Endothelial cell of umbilical vein (primary cell): ENCODE measurements around the gene DPP10. TPM values are rescaled to one million over a fixed set of nuclear protein-coding genes. Genes with fewer than 3 reads are reported as not detected.

ENCODE experiments used
- BruUV-seq: library from RNA; stranded (reverse); fragments of 400-500 nt; replicated peaks from 2 replicates; lab custom pipeline; 2021; lab: Mats Ljungman, UMichigan
- CTCF ChIA-PET: fragments of 300-600, 350-600 bp; sonication (Branson Sonifier 250); formaldehyde crosslinking; loops from one replicate; lab custom pipeline; 2021; ENCODE audit warnings: antibody characterized with exemption, inconsistent platforms; lab: Charles Lee
- POLR2A ChIA-PET: fragments of 300-600, 350-600 bp; sonication (Branson Sonifier 250); formaldehyde crosslinking; loops from one replicate; lab custom pipeline; 2021; ENCODE audit warnings: antibody characterized with exemption, inconsistent platforms; lab: Charles Lee
- DNase-seq: peaks from one replicate; pipeline ENCODE4 v3.0.0-alpha.2; 2011; ENCODE audit warnings: low read depth, low spot score
- FAIRE-seq: peaks from 2 replicates; lab custom pipeline; 2011; peaks lifted over from hg19 to GRCh38; lab: Jason Lieb, UNC
- H2AFZ ChIP-seq: 2 replicates; pipeline ENCODE4 v1.6.0; 2012; ENCODE audit warnings: low read depth, low read length, control low read depth, inconsistent platforms
- H3K27ac ChIP-seq: 2 replicates; pipeline ENCODE4 v1.5.1; 2011; ENCODE audit warnings: low read depth, mild to moderate bottlenecking, control low read depth, low read length, moderate library complexity; ENCODE audit not compliant: insufficient read depth
- H3K27me3 ChIP-seq, 2 experiments: 2 replicates each; pipeline versions ENCODE4 v1.6.0 to v1.6.1; 2011; ENCODE audit warnings: low read length in 2 of 2, mixed read lengths in 1 of 2; ENCODE audit not compliant: control insufficient read depth in 2 of 2, insufficient read depth in 2 of 2
- H3K36me3 ChIP-seq, 2 experiments: 2 replicates in 1 of 2; 3 replicates in 1 of 2; pipeline ENCODE4 v1.5.1; 2011; ENCODE audit warnings: low read length in 2 of 2, mild to moderate bottlenecking in 1 of 2, moderate library complexity in 1 of 2; ENCODE audit not compliant: control insufficient read depth in 2 of 2, insufficient read depth in 2 of 2; ENCODE audit errors: extremely low read depth in 1 of 2
- H3K4me1 ChIP-seq: 3 replicates; pipeline ENCODE4 v1.5.1; 2011; ENCODE audit warnings: mild to moderate bottlenecking, low read length; ENCODE audit not compliant: control insufficient read depth, insufficient read depth; ENCODE audit errors: extremely low read depth
- H3K4me2 ChIP-seq: 2 replicates; pipeline ENCODE4 v1.6.1; 2011; ENCODE audit warnings: low read length, control low read depth, mixed read lengths; ENCODE audit not compliant: insufficient read depth
- H3K4me3 ChIP-seq, 3 experiments: fragments of 200-600 bp in 1 of 3; sonication (generic), shearing (Covaris generic) in 1 of 3; replicated peaks in 1 of 3; 2 replicates each; pipeline ENCODE4 v1.5.1; 2011 to 2016; ENCODE audit warnings: control low read depth in 3 of 3, low read length in 3 of 3, mild to moderate bottlenecking in 2 of 3, inconsistent platforms in 1 of 3, low read depth in 1 of 3, moderate library complexity in 1 of 3; ENCODE audit not compliant: insufficient read depth in 1 of 3
- H3K79me2 ChIP-seq: 2 replicates; pipeline ENCODE4 v1.6.0; 2012; ENCODE audit warnings: low read length, inconsistent platforms; ENCODE audit not compliant: control insufficient read depth, insufficient read depth
- H3K9ac ChIP-seq: replicated peaks from 2 replicates; pipeline ENCODE3; 2011; ENCODE audit warnings: low read length, control low read depth; ENCODE audit not compliant: insufficient read depth; ENCODE audit errors: extremely low read depth
- H3K9me1 ChIP-seq: replicated peaks from 3 replicates; pipeline ENCODE4 v1.6.0; 2011; ENCODE audit warnings: mild to moderate bottlenecking, low read length; ENCODE audit not compliant: control insufficient read depth, insufficient read depth; ENCODE audit errors: extremely low read depth
- H3K9me3 ChIP-seq: replicated peaks from 2 replicates; pipeline ENCODE4 v1.5.1; 2012; ENCODE audit warnings: low read length, inconsistent platforms; ENCODE audit not compliant: control insufficient read depth, insufficient read depth
- H4K20me1 ChIP-seq: replicated peaks from 2 replicates; pipeline ENCODE3; 2011; ENCODE audit warnings: mild to moderate bottlenecking, low read length; ENCODE audit not compliant: control insufficient read depth, insufficient read depth; ENCODE audit errors: extremely low read depth
- CTCF ChIP-seq, 2 donors: IDR thresholded peaks; 1 replicate in 1 of 2; 2 replicates in 1 of 2; pipeline ENCODE4 v1.5.1; 2011; ENCODE audit warnings: low read length in 2 of 2, mild to moderate bottlenecking in 2 of 2, moderate library complexity in 2 of 2, control low read depth in 1 of 2, inconsistent platforms in 1 of 2, low read depth in 1 of 2; ENCODE audit not compliant: insufficient read depth in 1 of 2; ENCODE audit errors: extremely low read depth in 1 of 2
- EZH2 ChIP-seq: IDR thresholded peaks from 2 replicates; pipeline ENCODE4 v1.6.1; 2012; ENCODE audit warnings: borderline replicate concordance, low read depth, mild to moderate bottlenecking, moderate library complexity, low read length, inconsistent platforms; ENCODE audit not compliant: severe bottlenecking
- FOS ChIP-seq: IDR thresholded peaks from 2 replicates; pipeline ENCODE4 v1.6.1; 2011; ENCODE audit warnings: mild to moderate bottlenecking, low read length, moderate library complexity, borderline replicate concordance; ENCODE audit not compliant: insufficient read depth
- GATA2 ChIP-seq: IDR thresholded peaks from 2 replicates; pipeline ENCODE4 v1.7.0; 2011; ENCODE audit warnings: low read depth, mild to moderate bottlenecking, moderate library complexity, mixed read lengths, low read length; ENCODE audit not compliant: insufficient read length, insufficient read depth
- JUN ChIP-seq: IDR thresholded peaks from 2 replicates; pipeline ENCODE4 v1.6.1; 2011; ENCODE audit warnings: borderline replicate concordance, low read depth; ENCODE audit not compliant: insufficient read length, insufficient read depth
- MAX ChIP-seq: IDR thresholded peaks from 2 replicates; pipeline ENCODE4 v1.6.1; 2011; ENCODE audit not compliant: insufficient read depth, insufficient read length
- MYC ChIP-seq: IDR thresholded peaks from one replicate; pipeline ENCODE4 v1.6.1; 2011; ENCODE audit warnings: mild to moderate bottlenecking, low read depth, low read length
- POLR2A ChIP-seq: IDR thresholded peaks from 2 replicates; pipeline ENCODE4 v1.6.1; 2012; ENCODE audit warnings: low read depth, mild to moderate bottlenecking, control low read depth, low read length
- POLR2AphosphoS5 ChIP-seq: IDR thresholded peaks from 2 replicates; pipeline ENCODE4 v1.6.1; 2012; ENCODE audit warnings: low read depth, mild to moderate bottlenecking, control low read depth, low read length, moderate library complexity; ENCODE audit not compliant: insufficient read depth
- dilution Hi-C: fragments of 300-500 bp; cut with MboI; formaldehyde crosslinking; loops from one replicate; pipeline ENCODE4 v1.15.0; 2019; ENCODE audit warnings: low sequenced_read_pairs; ENCODE audit not compliant: extremely low pct_ligation_motif_present
- intact Hi-C: fragments of 100-400 bp; cut with micrococcal nuclease; formaldehyde crosslinking; loops from one replicate; pipeline ENCODE4 v1.10.0; 2022
- polyA plus RNA-seq, 4 experiments: library from polyadenylated mRNA; depleted of rRNA in 3 of 4; stranded (reverse) in 3 of 4; unstranded in 1 of 4; fragments of >200 nt; gene quantifications; 2 replicates each; pipeline versions ENCODE4 v1.2.1 to v1.2.3, GENCODE V29; 2011 to 2012; ENCODE audit warnings: missing spikeins in 1 of 4
- total RNA-seq: library from RNA; stranded (reverse); gene quantifications from 2 replicates; pipeline ENCODE4 v1.2.3, GENCODE V29; 2021

DPP10 gene
- total and polyA plus RNA-seq, 2 donors (not counting 3 experiments of a cell fraction or from before 2014, with no cell fraction given), result not detected

GRCh38 chr2:114735126-114735525 lies 292.7 kb downstream of the DPP10 start:
- no peaks in the 10 kb centered on the region for H3K79me2 ChIP-seq
- H2AFZ ChIP-seq, result no peak overlapping the region
- no peaks in the 10 kb centered on the region for H3K27me3 ChIP-seq
- no TSS peak for BruUV-seq
- dilution Hi-C loops (no loop called here), intact Hi-C loops (no loop called here)
- H3K27ac ChIP-seq, result no peak overlapping the region
- TF ChIP-seq EZH2 (no peak), POLR2A (no peak), MAX (no peak), GATA2 (no peak), JUN (no peak), MYC (no peak), CTCF (IDR thresholded peaks at IDR 0.05; ENCODE audit: extremely low read depth in 1 of 2, insufficient read depth in 1 of 2, low read depth in 1 of 2, low read length in 2 of 2) (no peak), POLR2AphosphoS5 (no peak), FOS (no peak)
- POLR2A ChIA-PET, result no interaction called here
- CTCF ChIA-PET, result no interaction called here
- H3K4me1 ChIP-seq, result no peaks in the 10 kb centered on the region
- H3K9me1 ChIP-seq, result no peaks in the 10 kb centered on the region
- DNase-seq (no peak), FAIRE-seq (no peak)
- H3K36me3 ChIP-seq, result no peaks in the 10 kb centered on the region
- H3K9me3 ChIP-seq, result no peaks in the 10 kb centered on the region
- H3K4me3 ChIP-seq, result no peak overlapping the region
- H3K4me2 ChIP-seq, result no peak overlapping the region
- no peak overlapping the region for H3K9ac ChIP-seq
- no peaks in the 10 kb centered on the region for H4K20me1 ChIP-seq
